ENCODE data around the gene GDI1. TPM values are rescaled to one million over a fixed set of nuclear protein-coding genes. Genes with fewer than 3 reads are reported as not detected.

Gene GDI1
- total and polyA plus RNA-seq, 9 of the 15 experiments (the other 6 are each of a cell fraction or from before 2014, with no cell fraction given), result 0.97 to 82.6 (median 37.5) TPM

DNA sequence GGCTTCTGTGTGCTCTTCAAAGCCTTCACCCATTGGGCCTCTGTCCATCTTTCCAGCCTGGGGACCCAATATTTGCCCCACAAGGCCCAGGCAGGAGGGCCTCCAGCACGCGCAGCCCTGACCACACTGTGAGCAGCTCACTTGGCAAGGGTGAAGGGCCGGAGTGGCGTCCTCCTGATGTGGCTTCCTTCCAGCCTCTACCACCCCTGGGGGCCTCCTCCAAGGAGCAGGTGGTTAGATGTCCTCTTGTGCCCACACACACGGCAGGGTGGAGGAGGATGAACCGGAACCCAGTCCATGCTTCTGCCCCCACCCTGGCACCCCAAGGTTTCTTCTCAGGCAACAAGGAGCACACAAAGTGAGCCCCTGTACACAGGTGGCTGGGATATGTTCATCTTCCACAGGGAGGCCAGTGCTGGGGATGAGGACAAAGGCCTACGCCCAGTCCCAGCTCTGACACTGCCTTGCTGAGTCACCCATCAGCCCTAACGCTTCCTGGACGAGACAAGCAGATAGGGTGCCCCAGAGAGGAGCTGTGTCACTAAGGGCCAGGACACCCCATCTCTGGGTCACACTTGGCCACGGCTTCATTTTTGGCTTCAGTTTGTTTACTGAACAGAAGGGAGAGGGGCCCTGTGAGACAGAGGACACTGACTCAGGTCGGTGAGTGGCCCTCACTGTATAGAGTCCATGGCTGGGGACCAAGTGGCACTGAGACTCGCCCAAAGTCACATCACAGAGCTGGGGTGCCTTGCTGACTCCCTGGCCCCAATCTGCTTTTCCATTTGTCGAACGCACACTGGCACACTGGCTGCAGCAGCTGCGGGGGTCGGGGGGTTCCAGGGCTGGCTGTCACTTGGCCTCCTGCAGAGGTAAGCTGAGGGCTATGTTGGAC lies 47.5 kb downstream of the GDI1 start (continued):
- TF ChIP-seq, protein P1, sequence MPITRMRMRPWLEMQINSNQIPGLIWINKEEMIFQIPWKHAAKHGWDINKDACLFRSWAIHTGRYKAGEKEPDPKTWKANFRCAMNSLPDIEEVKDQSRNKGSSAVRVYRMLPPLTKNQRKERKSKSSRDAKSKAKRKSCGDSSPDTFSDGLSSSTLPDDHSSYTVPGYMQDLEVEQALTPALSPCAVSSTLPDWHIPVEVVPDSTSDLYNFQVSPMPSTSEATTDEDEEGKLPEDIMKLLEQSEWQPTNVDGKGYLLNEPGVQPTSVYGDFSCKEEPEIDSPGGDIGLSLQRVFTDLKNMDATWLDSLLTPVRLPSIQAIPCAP (CRISPR knock-in tag; IDR thresholded peaks at IDR 0.05; ENCODE audit: borderline replicate concordance), result no peak
- no peak for TF ChIP-seq MECOM (CRISPR knock-in tag; IDR thresholded peaks at IDR 0.05)
- TF ChIP-seq KLF1 (tag; IDR thresholded peaks at IDR 0.05), result no peak; the same call in 1 of the 2 replicates
- TF ChIP-seq, protein P2, sequence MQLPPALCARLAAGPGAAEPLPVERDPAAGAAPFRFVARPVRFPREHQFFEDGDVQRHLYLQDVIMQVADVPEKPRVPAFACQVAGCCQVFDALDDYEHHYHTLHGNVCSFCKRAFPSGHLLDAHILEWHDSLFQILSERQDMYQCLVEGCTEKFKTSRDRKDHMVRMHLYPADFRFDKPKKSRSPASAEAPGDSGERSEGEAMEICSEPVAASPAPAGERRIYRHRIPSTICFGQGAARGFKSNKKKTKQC (CRISPR knock-in tag; IDR thresholded peaks at IDR 0.05), result no peak
- no peak for TF ChIP-seq STAT5A (IDR thresholded peaks at IDR 0.05; ENCODE audit: borderline replicate concordance, low read length)
- TF ChIP-seq ZNF274 (IDR thresholded peaks at IDR 0.05; ENCODE audit: borderline replicate concordance, low read depth, low read length), result no peak
- no peak; the same call in 1 of the 2 replicates for TF ChIP-seq POLR2AphosphoS5 (IDR thresholded peaks at IDR 0.05; ENCODE audit: control insufficient read depth, insufficient read depth, low read depth, low read length)
- TF ChIP-seq ZNF696 (CRISPR knock-in tag; conservative IDR thresholded peaks at IDR 0.05), result no peak
- TF ChIP-seq TSHZ1 (CRISPR knock-in tag; IDR thresholded peaks at IDR 0.05), result no peak
- TF ChIP-seq RCOR1 (IDR thresholded peaks at IDR 0.05; ENCODE audit: borderline replicate concordance in 1 of 2, low read depth in 2 of 2, low read length in 2 of 2), result peak in 1 of 2 experiments; percentile 85; a peak in 2 of 4 replicates
- no peak for TF ChIP-seq NFIX (CRISPR knock-in tag; IDR thresholded peaks at IDR 0.05; ENCODE audit: low read depth)
- TF ChIP-seq E2F4 (CRISPR knock-in tag; IDR thresholded peaks at IDR 0.05; ENCODE audit: low read depth), result no peak
- TF ChIP-seq EZH2 (IDR thresholded peaks at IDR 0.05; ENCODE audit: borderline replicate concordance, low read depth, low read length), result no peak
- no peak for TF ChIP-seq MEF2A (IDR thresholded peaks at IDR 0.05; ENCODE audit: control insufficient read depth, low read depth, low read length)
- no peak for TF ChIP-seq PTRF (tag; IDR thresholded peaks at IDR 0.05)
- no peak for TF ChIP-seq RAD51 (IDR thresholded peaks at IDR 0.05; ENCODE audit: borderline replicate concordance, low read depth)
- no peak for TF ChIP-seq NONO (IDR thresholded peaks at IDR 0.05; ENCODE audit: low read depth in 2 of 2, low read length in 1 of 2)
- TF ChIP-seq SNIP1 (IDR thresholded peaks at IDR 0.05; ENCODE audit: low read depth), result no peak
- TF ChIP-seq SRSF1 (IDR thresholded peaks at IDR 0.05; ENCODE audit: low read depth, low read length), result no peak
- TF ChIP-seq RNF2 (IDR thresholded peaks at IDR 0.05), result no peak
- peak; percentile 10; the same call in 1 of the 2 replicates for TF ChIP-seq PHF8 (IDR thresholded peaks at IDR 0.05; ENCODE audit: borderline replicate concordance, low read length)
